ENCODE results near the gene WWOX. TPM values are rescaled to one million over a fixed set of nuclear protein-coding genes. Genes with fewer than 3 reads are reported as not detected.

The WWOX gene
- total RNA-seq, 1 experiment from 2014 or later, result 15.6 TPM

DNA sequence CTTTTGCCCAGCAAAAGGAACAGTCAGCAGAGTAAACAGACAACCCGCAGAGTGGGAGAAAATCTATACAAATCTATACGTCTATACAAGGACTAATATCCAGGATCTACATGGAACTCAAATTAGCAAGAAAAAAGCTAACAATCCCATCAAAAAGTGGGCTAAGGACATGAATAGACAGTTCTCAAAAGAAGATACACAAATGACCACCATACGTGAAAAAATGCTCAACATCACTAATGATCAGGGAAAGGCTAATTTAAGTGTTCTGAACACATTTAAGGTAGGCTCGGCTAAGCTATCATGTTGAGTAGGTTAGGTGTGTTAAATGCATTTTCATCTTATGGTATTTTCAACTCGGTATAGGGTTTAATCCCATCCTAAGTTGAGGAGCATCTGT is 598.0 kb downstream of the WWOX start:
- no peak for DNase-seq
- no peak overlapping the region for H3K4ac ChIP-seq (ENCODE audit: low read depth, low read length)
- WGBS (ENCODE audit: extremely low coverage, insufficient read length, low lambda C conversion rate), result no CpG with 5 or more reads among the region's 5 CpGs

More for the DNA sequence above, 598.0 kb downstream of the WWOX start:
- Histone ChIP-seq H3K27ac (ENCODE audit: insufficient read length, low read depth, low read length) (no peak overlapping the region), H3K9me3 (ENCODE audit: control insufficient read depth, low read depth, low read length) (no peaks in the 10 kb centered on the region), H3K4me1 (ENCODE audit: insufficient read depth, low read length) (no peaks in the 10 kb centered on the region), H4K91ac (ENCODE audit: insufficient read length, low read depth, low read length) (no peak overlapping the region), H3K23me2 (ENCODE audit: insufficient read length, low read depth, low read length, poor library complexity, severe bottlenecking) (peaks cover 5% of the 10 kb centered on the region), H2BK12ac (ENCODE audit: insufficient read length, low read depth, low read length) (no peak overlapping the region), H2AK5ac (ENCODE audit: insufficient read length, low read length) (no peak overlapping the region), H3K4me2 (ENCODE audit: insufficient read depth, insufficient read length, low read length) (no peak overlapping the region), H3K9ac (ENCODE audit: extremely low read depth, insufficient read length, low read length) (no peak overlapping the region), H3K79me2 (ENCODE audit: insufficient read depth, low read length) (no peaks in the 10 kb centered on the region), H3K79me1 (ENCODE audit: insufficient read depth, low read depth, low read length, poor library complexity, severe bottlenecking) (no peaks in the 10 kb centered on the region), H2BK5ac (ENCODE audit: insufficient read length, low read length) (no peak overlapping the region), H3K56ac (ENCODE audit: insufficient read length, low read depth, low read length) (no peak overlapping the region), H2AFZ (ENCODE audit: low read length) (no peak overlapping the region), H3T11ph (ENCODE audit: low read length) (no peak overlapping the region), H4K8ac (replicated peaks; ENCODE audit: insufficient read length, low read depth, low read length) (no peak overlapping the region), H2BK120ac (ENCODE audit: low read depth, low read length, poor library complexity, severe bottlenecking) (no peak overlapping the region), H4K20me1 (ENCODE audit: control insufficient read depth, insufficient read depth, insufficient read length) (no peaks in the 10 kb centered on the region), H3K27me3 (ENCODE audit: insufficient read depth, low read length) (no peaks in the 10 kb centered on the region), H3K14ac (ENCODE audit: insufficient read depth, low read length) (no peak overlapping the region), H3K23ac (ENCODE audit: insufficient read length, low read depth, low read length) (no peak overlapping the region), H3K18ac (ENCODE audit: insufficient read length, low read depth, low read length) (no peak overlapping the region), H2BK15ac (ENCODE audit: low read depth, low read length) (no peak overlapping the region), H2BK20ac (ENCODE audit: low read depth, low read length, poor library complexity, severe bottlenecking) (no peak overlapping the region), H4K5ac (ENCODE audit: insufficient read length, low read depth, low read length) (no peak overlapping the region)
- no peaks in the 10 kb centered on the region for H3K9me3 Mint-ChIP-seq
- TF ChIP-seq, protein P1, sequence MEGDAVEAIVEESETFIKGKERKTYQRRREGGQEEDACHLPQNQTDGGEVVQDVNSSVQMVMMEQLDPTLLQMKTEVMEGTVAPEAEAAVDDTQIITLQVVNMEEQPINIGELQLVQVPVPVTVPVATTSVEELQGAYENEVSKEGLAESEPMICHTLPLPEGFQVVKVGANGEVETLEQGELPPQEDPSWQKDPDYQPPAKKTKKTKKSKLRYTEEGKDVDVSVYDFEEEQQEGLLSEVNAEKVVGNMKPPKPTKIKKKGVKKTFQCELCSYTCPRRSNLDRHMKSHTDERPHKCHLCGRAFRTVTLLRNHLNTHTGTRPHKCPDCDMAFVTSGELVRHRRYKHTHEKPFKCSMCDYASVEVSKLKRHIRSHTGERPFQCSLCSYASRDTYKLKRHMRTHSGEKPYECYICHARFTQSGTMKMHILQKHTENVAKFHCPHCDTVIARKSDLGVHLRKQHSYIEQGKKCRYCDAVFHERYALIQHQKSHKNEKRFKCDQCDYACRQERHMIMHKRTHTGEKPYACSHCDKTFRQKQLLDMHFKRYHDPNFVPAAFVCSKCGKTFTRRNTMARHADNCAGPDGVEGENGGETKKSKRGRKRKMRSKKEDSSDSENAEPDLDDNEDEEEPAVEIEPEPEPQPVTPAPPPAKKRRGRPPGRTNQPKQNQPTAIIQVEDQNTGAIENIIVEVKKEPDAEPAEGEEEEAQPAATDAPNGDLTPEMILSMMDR (conservative IDR thresholded peaks at IDR 0.05), result no peak
- peaks cover 0 to 3% of the 10 kb centered on the region in 2 experiments; a peak in 1 of 4 replicates for H3K4me1 Mint-ChIP-seq
- H3K27me3 Mint-ChIP-seq (ENCODE audit: low read depth), result no peaks in the 10 kb centered on the region
- no peak overlapping the region for H3K4me3 Mint-ChIP-seq
- no peaks in the 10 kb centered on the region for H3K36me3 Mint-ChIP-seq (ENCODE audit: insufficient read depth in 1 of 3, low read depth in 3 of 3)
- H3K27ac Mint-ChIP-seq, result no peak overlapping the region
